ENCODE measurements around the gene INPP5A. TPM values are rescaled to one million over a fixed set of nuclear protein-coding genes. Genes with fewer than 3 reads are reported as not detected.

INPP5A gene
- total RNA-seq, 4 donors from 2014 or later: 16.9 to 58.2 (median 29.5) TPM

DNA sequence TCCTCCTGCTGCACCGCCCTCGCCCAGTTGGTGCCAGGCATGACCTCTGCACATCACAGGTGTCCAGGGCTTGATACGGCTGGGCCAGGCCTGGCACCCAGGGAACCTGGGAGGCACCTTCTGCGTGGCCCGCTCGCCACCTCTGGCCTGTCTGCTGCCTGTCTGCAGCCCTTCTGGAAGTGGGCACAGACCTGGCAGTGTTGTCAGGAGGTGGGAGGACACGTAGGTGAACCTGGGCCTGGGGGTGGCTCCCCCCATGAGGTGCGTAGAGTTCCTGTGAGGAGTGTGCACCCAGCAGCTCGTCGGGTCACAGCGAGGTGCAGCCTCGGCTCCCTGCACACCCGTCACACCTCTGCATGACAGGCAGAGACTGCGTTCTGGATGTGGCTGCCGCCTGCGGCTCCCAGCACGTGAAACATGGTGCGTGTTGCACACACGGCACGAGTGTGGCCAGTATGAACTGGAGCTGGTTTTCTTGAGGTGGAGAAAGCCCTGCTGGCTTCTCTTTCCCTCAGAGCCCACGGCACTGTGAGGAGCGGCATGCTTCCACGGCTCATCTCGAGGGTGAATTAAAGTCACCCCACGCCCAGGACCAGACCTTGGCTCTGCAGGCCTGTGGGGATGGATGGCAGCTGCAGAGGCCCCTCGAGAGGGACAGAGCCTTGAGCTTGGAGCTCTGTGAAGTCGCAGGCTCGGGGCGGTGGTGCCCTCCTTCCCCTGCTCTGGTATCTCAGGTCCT, 24.8 kb downstream of the INPP5A start:
- no peak overlapping the region for H3K4me3 ChIP-seq
- no peak for DNase-seq
- no peak overlapping the region for H3K27ac ChIP-seq
- no peak for TF ChIP-seq CTCF (IDR thresholded peaks at IDR 0.05)
- TF ChIP-seq POLR2A (IDR thresholded peaks at IDR 0.05): no peak
- peaks cover 0 to 32% (median 5%) of the 10 kb centered on the region in 3 donors for H3K4me1 ChIP-seq
- intact Hi-C loops (cut with DNase I): no loop called here
- no peaks in the 10 kb centered on the region for H3K9me3 ChIP-seq
- no peaks in the 10 kb centered on the region for H3K27me3 ChIP-seq
- WGBS, 2 donors: 88 to 97% methylated on average over 5 to 8 of the region's 29 CpGs
- H3K36me3 ChIP-seq: no peaks in the 10 kb centered on the region

DNA sequence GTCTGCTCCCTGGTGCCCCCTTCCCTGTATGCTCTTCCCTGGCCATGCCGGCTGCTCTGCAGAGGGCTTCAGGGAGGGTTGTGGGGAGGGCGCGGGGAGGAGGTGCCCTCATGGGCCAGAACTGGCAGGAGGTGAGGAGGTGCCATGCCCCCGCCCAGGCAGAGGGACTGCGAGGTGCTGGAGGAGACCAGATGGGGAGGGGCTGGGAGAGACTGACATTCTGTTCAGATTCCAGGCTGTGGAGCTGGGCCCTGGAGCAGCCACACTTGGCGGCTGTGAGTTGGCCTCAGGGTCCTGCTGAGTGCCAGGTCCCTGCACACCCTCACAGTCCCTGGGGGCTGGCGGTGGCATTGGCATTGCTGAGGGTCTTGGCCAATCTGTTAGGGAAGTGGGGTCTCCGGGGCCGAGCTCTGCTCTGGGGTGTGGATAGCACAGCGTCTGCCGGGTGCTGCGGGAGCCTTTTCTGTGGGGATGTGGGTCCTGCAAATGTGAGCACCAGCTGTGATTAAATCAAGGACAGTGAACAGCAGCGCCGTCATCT, 25.4 kb downstream of the INPP5A start:
- no peaks in the 10 kb centered on the region for H3K9me3 ChIP-seq
- peaks cover 0 to 26% (median 5%) of the 10 kb centered on the region in 3 donors for H3K4me1 ChIP-seq
- intact Hi-C loops (cut with DNase I): no loop called here
- H3K27me3 ChIP-seq: no peaks in the 10 kb centered on the region
- H3K36me3 ChIP-seq: no peaks in the 10 kb centered on the region
- no peak overlapping the region for H3K4me3 ChIP-seq
- no peak overlapping the region for H3K27ac ChIP-seq
- 100% methylated on average over 2 to 5 of the region's 14 CpGs for WGBS, 2 donors
- DNase-seq: no peak
- TF ChIP-seq POLR2A (IDR thresholded peaks at IDR 0.05) (no peak), CTCF (IDR thresholded peaks at IDR 0.05) (no peak)

DNA sequence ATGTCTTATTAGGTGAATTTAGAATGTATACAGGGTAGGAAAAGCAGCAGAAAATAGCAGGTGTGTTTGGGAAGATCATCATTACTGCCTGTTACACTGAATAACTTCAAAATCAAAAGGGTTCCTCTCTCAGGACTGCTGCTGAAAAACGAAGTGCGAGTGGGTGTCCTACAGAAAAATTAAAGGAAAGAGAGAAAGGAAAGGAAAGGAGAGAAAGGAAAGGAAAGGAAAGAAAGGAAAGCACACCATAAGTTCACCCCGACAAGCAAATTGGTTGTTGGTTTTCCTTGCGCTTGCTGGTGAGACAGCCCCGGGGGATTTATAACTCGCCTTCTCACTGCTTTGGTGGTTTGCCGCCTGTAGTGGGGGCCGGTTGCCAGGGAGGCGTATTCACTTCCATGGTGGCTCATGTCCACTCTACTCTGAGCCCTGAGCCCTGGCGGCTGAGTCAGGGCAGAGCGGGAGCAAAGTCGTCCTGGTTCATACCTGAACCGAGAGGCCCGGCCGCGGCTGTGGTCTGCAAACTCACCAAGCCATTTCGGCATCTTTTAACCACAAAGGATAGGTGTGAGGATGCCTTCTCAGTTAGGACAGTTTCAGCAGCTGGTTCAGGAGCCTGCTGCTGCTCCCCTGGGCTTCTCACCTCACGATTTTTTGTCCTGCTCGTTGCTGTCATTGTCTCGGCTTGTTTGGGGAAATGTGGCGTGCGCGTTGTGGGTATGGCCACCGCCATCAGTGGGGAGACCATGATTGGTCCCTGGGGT, 26.1 kb downstream of the INPP5A start:
- Histone ChIP-seq H3K36me3 (no peaks in the 10 kb centered on the region), H3K27ac (no peak overlapping the region), H3K4me3 (no peak overlapping the region), H3K9me3 (no peaks in the 10 kb centered on the region), H3K4me1 (peaks cover 0 to 21% (median 5%) of the 10 kb centered on the region in 3 donors), H3K27me3 (no peaks in the 10 kb centered on the region)
- TF ChIP-seq CTCF (IDR thresholded peaks at IDR 0.05) (no peak), POLR2A (IDR thresholded peaks at IDR 0.05) (no peak)
- intact Hi-C loops (cut with DNase I): no loop called here
- no peak for DNase-seq
- 90% methylated on average over 14 to 20 of the region's 24 CpGs for WGBS, 2 donors

GRCh38 chr10:132564249-132564605, 26.6 kb downstream of the INPP5A start:
- H3K9me3 ChIP-seq: no peaks in the 10 kb centered on the region
- no peak for DNase-seq
- TF ChIP-seq POLR2A (IDR thresholded peaks at IDR 0.05): no peak
- TF ChIP-seq CTCF (IDR thresholded peaks at IDR 0.05): no peak
- intact Hi-C loops (cut with DNase I): no loop called here
- no peak overlapping the region for H3K27ac ChIP-seq
- no peaks in the 10 kb centered on the region for H3K36me3 ChIP-seq
- H3K4me1 ChIP-seq: peaks cover 0 to 16% (median 5%) of the 10 kb centered on the region in 3 donors
- H3K4me3 ChIP-seq: no peak overlapping the region
- H3K27me3 ChIP-seq: no peaks in the 10 kb centered on the region
- WGBS, 2 donors: 80 to 83% methylated on average over 1 to 2 of the region's 10 CpGs

DNA sequence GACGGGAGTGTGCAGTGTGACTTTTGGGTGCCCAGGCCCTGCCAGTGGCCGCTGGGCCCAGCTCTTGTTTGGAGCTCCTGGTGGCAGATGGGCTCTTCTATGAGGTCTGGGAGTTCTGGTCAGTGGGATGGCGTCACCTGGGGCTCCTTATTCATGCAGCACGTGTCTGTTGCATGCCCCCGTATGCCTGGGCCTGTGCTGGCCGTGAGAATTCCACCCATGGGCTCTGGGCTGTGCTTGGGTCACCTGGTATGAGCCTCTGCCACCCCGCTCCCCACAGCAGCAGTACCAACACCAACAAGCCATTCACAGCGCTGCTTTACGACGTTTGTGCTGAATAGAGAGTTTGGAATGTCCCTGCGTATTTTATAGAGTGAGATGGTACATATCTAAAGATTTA, 27.1 kb downstream of the INPP5A start:
- no peak for DNase-seq
- no peaks in the 10 kb centered on the region for H3K9me3 ChIP-seq
- H3K27ac ChIP-seq: no peak overlapping the region
- no peak for TF ChIP-seq CTCF (IDR thresholded peaks at IDR 0.05)
- no peak for TF ChIP-seq POLR2A (IDR thresholded peaks at IDR 0.05)
- 78 to 81% methylated on average over 10 to 11 of the region's 11 CpGs for WGBS, 2 donors
- H3K36me3 ChIP-seq: no peaks in the 10 kb centered on the region
- H3K27me3 ChIP-seq: no peaks in the 10 kb centered on the region
- intact Hi-C loops (cut with DNase I): no loop called here
- peaks cover 0 to 11% (median 5%) of the 10 kb centered on the region in 3 donors for H3K4me1 ChIP-seq
- H3K4me3 ChIP-seq: no peak overlapping the region
